ENCODE results near the gene GNG7.

- TF ChIP-seq CTCF (IDR thresholded peaks at IDR 0.05) (peak in 3 of 6 experiments; percentile 16 to 41 (median 17)), POLR2A (IDR thresholded peaks at IDR 0.05) (peak in 1 of 2 donors; percentile 26)
Observed at GRCh38 chr19:2478278-2478755, 224.2 kb downstream of the GNG7 start.

All from adrenal gland (tissue), 5 donors.